ENCODE data around the gene ARMC9.

Gene ARMC9

GRCh38 chr2:231364061-231364460 lies 165.6 kb downstream of the ARMC9 start:
- H3K27me3 ChIP-seq (ENCODE audit: insufficient read depth, low read depth), result no peaks in the 10 kb centered on the region
- H3K79me2 ChIP-seq (ENCODE audit: insufficient read depth, low read depth), result no peaks in the 10 kb centered on the region
- no peak overlapping the region for H3K4me3 ChIP-seq (IDR thresholded peaks at IDR 0.05; ENCODE audit: insufficient read depth, low read depth, low read length)
- H2AFZ ChIP-seq (ENCODE audit: low read depth), result no peak overlapping the region
- H3K4me1 ChIP-seq (ENCODE audit: low read depth, poor library complexity, severe bottlenecking), result no peaks in the 10 kb centered on the region
- H3K4me2 ChIP-seq, result no peak overlapping the region
- H3K9ac ChIP-seq, result no peak overlapping the region
- TF ChIP-seq, protein P1, sequence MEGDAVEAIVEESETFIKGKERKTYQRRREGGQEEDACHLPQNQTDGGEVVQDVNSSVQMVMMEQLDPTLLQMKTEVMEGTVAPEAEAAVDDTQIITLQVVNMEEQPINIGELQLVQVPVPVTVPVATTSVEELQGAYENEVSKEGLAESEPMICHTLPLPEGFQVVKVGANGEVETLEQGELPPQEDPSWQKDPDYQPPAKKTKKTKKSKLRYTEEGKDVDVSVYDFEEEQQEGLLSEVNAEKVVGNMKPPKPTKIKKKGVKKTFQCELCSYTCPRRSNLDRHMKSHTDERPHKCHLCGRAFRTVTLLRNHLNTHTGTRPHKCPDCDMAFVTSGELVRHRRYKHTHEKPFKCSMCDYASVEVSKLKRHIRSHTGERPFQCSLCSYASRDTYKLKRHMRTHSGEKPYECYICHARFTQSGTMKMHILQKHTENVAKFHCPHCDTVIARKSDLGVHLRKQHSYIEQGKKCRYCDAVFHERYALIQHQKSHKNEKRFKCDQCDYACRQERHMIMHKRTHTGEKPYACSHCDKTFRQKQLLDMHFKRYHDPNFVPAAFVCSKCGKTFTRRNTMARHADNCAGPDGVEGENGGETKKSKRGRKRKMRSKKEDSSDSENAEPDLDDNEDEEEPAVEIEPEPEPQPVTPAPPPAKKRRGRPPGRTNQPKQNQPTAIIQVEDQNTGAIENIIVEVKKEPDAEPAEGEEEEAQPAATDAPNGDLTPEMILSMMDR (conservative IDR thresholded peaks at IDR 0.05; ENCODE audit: low read depth, low read length), result no peak
- no peaks in the 10 kb centered on the region for H4K20me1 ChIP-seq (ENCODE audit: insufficient read depth)
- no peak overlapping the region for H3K27ac ChIP-seq
- H3K36me3 ChIP-seq (ENCODE audit: insufficient read depth), result no peaks in the 10 kb centered on the region

DNA sequence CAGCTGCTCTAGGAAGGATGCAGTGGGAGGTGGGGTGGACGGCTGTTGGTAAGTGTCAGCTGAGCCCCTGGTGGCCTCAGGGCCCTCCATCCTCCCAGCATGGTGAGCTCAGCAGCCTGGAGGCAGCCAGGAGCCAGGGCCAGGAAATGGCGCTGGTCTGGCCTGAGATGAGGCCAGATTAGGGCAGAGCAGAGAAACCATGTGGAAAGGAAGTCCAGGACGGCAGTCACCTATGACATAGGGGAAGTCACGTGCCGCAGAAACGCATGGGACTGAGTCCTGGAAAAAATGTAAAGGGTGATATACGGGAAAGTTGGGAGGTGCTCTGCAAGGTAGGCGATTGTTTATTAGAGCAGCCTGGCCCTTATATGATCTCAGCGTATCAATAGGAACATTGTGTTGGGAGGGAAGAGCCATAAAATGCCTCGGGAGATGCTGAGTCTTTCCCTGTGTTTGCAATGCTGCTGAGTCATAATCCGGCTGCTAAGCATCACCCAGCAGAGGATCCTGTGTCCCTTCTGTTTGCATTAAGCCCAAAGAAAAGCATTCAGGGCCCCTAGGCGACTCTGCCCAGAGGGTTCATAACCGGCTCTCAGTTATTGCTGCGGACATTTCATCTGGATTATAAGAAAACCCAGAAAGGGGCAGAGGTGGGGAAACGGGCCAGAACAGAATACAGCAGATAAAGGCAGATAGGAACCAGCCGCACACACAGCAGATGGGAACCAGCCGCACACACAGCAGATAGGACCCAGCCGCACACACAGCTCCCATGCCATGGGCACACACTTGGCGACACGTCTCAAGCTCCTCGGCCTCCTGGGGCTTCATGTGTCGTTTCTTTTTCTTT lies 166.8 kb downstream of the ARMC9 start:
- no peaks in the 10 kb centered on the region for H4K20me1 ChIP-seq (ENCODE audit: insufficient read depth)
- TF ChIP-seq, protein P1 (conservative IDR thresholded peaks at IDR 0.05; ENCODE audit: low read depth, low read length), result no peak
- no peaks in the 10 kb centered on the region for H3K36me3 ChIP-seq (ENCODE audit: insufficient read depth)
- no peaks in the 10 kb centered on the region for H3K27me3 ChIP-seq (ENCODE audit: insufficient read depth, low read depth)
- no peak overlapping the region for H3K27ac ChIP-seq
- no peaks in the 10 kb centered on the region for H3K4me1 ChIP-seq (ENCODE audit: low read depth, poor library complexity, severe bottlenecking)
- H3K79me2 ChIP-seq (ENCODE audit: insufficient read depth, low read depth), result no peaks in the 10 kb centered on the region
- H3K9ac ChIP-seq, result no peak overlapping the region
- H3K4me2 ChIP-seq, result no peak overlapping the region
- H2AFZ ChIP-seq (ENCODE audit: low read depth), result no peak overlapping the region
- H3K4me3 ChIP-seq (IDR thresholded peaks at IDR 0.05; ENCODE audit: insufficient read depth, low read depth, low read length), result no peak overlapping the region

- no peak overlapping the region for H3K4me3 ChIP-seq (IDR thresholded peaks at IDR 0.05; ENCODE audit: insufficient read depth, low read depth, low read length)
- no peak overlapping the region for H2AFZ ChIP-seq (ENCODE audit: low read depth)
- no peak overlapping the region for H3K27ac ChIP-seq
- H3K27me3 ChIP-seq (ENCODE audit: insufficient read depth, low read depth), result no peaks in the 10 kb centered on the region
- TF ChIP-seq, protein P1 (conservative IDR thresholded peaks at IDR 0.05; ENCODE audit: low read depth, low read length), result no peak
- H3K4me2 ChIP-seq, result no peak overlapping the region
- no peaks in the 10 kb centered on the region for H3K79me2 ChIP-seq (ENCODE audit: insufficient read depth, low read depth)
- no peaks in the 10 kb centered on the region for H3K36me3 ChIP-seq (ENCODE audit: insufficient read depth)
- no peaks in the 10 kb centered on the region for H4K20me1 ChIP-seq (ENCODE audit: insufficient read depth)
- no peak overlapping the region for H3K9ac ChIP-seq
- H3K4me1 ChIP-seq (ENCODE audit: low read depth, poor library complexity, severe bottlenecking), result no peaks in the 10 kb centered on the region
Measured at GRCh38 chr2:231367178-231367577, 168.7 kb downstream of the ARMC9 start.

DNA sequence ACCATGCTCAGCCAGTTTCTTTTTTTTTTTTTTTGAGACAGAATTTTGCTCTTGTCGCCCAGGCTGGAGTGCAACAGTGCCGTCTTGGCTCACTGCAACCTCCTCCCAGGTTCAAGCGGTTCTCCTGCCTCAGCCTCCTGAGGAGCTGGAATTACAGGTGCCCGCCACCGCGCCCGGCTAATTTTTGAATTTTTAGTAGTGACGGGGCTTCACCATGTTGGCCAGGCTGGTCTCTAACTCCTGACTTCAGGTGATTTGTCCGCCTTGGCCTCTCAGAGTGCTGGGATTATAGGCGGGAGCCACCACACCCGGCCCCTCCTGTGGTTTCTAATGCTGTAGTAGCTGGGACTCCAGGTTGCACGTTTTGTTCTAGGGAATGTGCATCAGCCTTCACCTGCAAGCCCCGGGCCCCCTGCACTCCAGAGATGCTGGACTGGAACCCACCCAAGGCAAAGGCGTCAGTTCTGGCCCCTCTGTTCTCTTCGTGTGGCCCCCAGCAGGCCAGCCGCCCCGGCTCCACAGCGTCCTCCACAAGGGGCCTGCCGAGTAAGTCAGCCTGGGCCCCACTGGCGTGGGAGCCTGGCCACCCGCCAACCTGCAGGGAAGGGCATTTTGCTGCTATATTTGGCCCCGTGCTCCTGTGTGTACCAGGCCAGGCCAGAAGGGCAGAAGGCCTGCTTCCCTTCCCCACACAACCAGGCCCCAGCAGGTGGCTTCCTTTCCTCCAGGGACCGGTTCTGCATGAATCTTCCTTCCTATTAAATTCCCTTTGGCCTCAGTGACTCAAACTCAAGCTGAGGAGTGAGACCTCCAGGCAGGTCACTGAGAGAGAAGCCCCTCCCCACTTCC lies 171.4 kb downstream of the ARMC9 start:
- no peaks in the 10 kb centered on the region for H3K79me2 ChIP-seq (ENCODE audit: insufficient read depth, low read depth)
- H2AFZ ChIP-seq (ENCODE audit: low read depth), result no peak overlapping the region
- H3K27me3 ChIP-seq (ENCODE audit: insufficient read depth, low read depth), result no peaks in the 10 kb centered on the region
- no peak overlapping the region for H3K4me3 ChIP-seq (IDR thresholded peaks at IDR 0.05; ENCODE audit: insufficient read depth, low read depth, low read length)
- no peaks in the 10 kb centered on the region for H4K20me1 ChIP-seq (ENCODE audit: insufficient read depth)
- no peak overlapping the region for H3K27ac ChIP-seq
- no peaks in the 10 kb centered on the region for H3K36me3 ChIP-seq (ENCODE audit: insufficient read depth)
- TF ChIP-seq, protein P1 (conservative IDR thresholded peaks at IDR 0.05; ENCODE audit: low read depth, low read length), result no peak
- no peak overlapping the region for H3K9ac ChIP-seq
- no peaks in the 10 kb centered on the region for H3K4me1 ChIP-seq (ENCODE audit: low read depth, poor library complexity, severe bottlenecking)
- H3K4me2 ChIP-seq, result no peak overlapping the region
